Measurements from ENCODE around the gene SRP68. TPM values are rescaled to one million over a fixed set of nuclear protein-coding genes. Genes with fewer than 3 reads are reported as not detected.
"Not testable (repeated sequence)": the region's sequence is repeated elsewhere in the genome, so short reads cannot be mapped to it uniquely, and the experiment has no call there.

Gene SRP68
- total RNA-seq, 2 experiments from 2014 or later = 81.6 to 83.0 TPM

DNA sequence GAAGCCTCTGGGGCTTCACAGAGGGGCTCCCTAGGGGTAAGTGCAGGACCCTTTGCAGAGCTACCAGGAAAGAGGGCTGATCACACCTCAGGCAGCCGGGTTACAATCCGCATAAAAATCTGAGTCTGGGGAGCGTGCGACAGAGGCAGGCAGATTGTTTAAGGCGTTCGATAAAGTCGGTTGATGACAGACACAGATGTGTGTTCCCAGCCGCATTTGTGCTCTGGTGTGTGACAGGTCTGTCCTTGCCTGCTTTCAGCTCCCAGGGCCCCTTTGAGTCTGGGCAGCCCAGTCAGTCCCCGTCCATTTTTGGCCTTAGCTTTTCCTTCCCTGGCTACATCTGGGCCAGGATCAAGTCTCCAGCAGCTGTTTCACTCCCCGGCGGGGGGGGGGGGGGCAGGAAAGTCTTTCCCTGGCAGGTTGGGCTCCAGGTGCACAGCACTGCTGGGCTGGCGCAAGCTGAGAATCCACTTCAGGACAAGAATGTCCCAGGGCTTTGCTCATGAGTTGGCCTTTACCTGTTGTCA, 5.3 kb upstream of the SRP68 start:
- Mint-ChIP-seq H3K27me3 (peaks cover 55% of the 10 kb centered on the region), H3K27ac (no peak overlapping the region), H3K4me3 (peak overlapping the region; percentile 82), H3K4me1 (peaks cover 15% of the 10 kb centered on the region), H3K36me3 (peaks cover 1% of the 10 kb centered on the region), H3K9me3 (no peaks in the 10 kb centered on the region)
- POLR2A ChIA-PET = interaction anchor here (0.6 to 1.4 kb wide), 6 partner anchors 8 to 1993 kb away, joined by 3 to 9 read pairs (median 3); no protein-coding TSS in a partner anchor
- no peak for ATAC-seq (ENCODE audit: low read depth)
- DNase-seq = no peak

GRCh38 chr17:76076765-76077583, 4.7 kb upstream of the SRP68 start:
- H3K9me3 Mint-ChIP-seq = no peaks in the 10 kb centered on the region
- H3K36me3 Mint-ChIP-seq = peaks cover 1% of the 10 kb centered on the region
- peaks cover 55% of the 10 kb centered on the region for H3K27me3 Mint-ChIP-seq
- H3K4me1 Mint-ChIP-seq = peaks cover 16% of the 10 kb centered on the region
- DNase-seq (peak; percentile 65), ATAC-seq (ENCODE audit: low read depth) (peak; percentile 35)
- POLR2A ChIA-PET = interaction anchor here (0.5 to 1.4 kb wide), 6 partner anchors 8 to 1994 kb away, joined by 3 to 9 read pairs (median 3); partner anchors contain the start of gene LLGL2
- peak overlapping the region; percentile 65 for H3K27ac Mint-ChIP-seq
- peak overlapping the region; percentile 82 for H3K4me3 Mint-ChIP-seq

DNA sequence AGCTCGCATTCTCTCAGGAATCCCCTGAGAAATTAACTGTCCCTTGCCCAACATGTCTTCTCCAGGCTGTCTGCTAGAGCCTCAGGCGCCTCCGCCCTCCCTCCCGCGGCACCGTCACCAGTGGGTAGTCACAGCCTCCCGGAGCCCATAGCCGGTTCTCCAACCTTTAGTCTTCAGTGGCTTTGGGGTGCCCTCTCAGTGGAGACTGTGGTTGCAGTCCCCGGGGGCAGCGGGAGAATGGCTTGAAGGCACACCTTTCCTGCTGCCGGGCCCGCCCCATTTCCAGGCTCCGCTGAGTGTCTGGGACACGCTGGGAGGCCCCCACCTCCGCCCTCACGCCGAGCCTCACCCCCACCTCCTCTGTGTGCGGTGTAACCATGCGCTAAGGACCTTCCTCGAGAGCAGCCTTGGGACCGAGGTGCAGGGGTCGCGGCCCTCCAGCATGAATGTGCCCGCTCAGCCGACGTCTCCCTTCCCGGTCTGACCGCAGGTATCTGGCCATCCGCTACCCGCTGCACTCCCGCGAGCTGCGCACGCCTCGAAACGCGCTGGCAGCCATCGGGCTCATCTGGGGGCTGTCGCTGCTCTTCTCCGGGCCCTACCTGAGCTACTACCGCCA, 3.9 kb upstream of the SRP68 start:
- peaks cover 1% of the 10 kb centered on the region for H3K36me3 Mint-ChIP-seq
- H3K27me3 Mint-ChIP-seq = peaks cover 55% of the 10 kb centered on the region
- POLR2A ChIA-PET = interaction anchor here (0.5 to 1.4 kb wide), 4 partner anchors 9 to 551 kb away, joined by 3 read pairs; partner anchors contain the start of gene LLGL2
- H3K27ac Mint-ChIP-seq = no peak overlapping the region
- peaks cover 18% of the 10 kb centered on the region for H3K4me1 Mint-ChIP-seq
- ATAC-seq (ENCODE audit: low read depth) (no peak), DNase-seq (peak; percentile 40)
- H3K4me3 Mint-ChIP-seq = peak overlapping the region; percentile 82
- H3K9me3 Mint-ChIP-seq = no peaks in the 10 kb centered on the region

GRCh38 chr17:76075364-76076145, 3.2 kb upstream of the SRP68 start:
- peaks cover 24% of the 10 kb centered on the region for H3K4me1 Mint-ChIP-seq
- peaks cover 1% of the 10 kb centered on the region for H3K36me3 Mint-ChIP-seq
- H3K9me3 Mint-ChIP-seq = no peaks in the 10 kb centered on the region
- POLR2A ChIA-PET = interaction anchor here (1.3 kb wide), 1 partner anchor 179 kb away, joined by 3 read pairs; the partner anchor contains the start of gene TRIM65
- H3K27ac Mint-ChIP-seq = no peak overlapping the region
- H3K4me3 Mint-ChIP-seq = peak overlapping the region; percentile 82
- ATAC-seq (ENCODE audit: low read depth) = no peak
- DNase-seq = peak; percentile 39
- peaks cover 55% of the 10 kb centered on the region for H3K27me3 Mint-ChIP-seq

- peaks cover 55% of the 10 kb centered on the region for H3K27me3 Mint-ChIP-seq
- peaks cover 29% of the 10 kb centered on the region for H3K4me1 Mint-ChIP-seq
- ATAC-seq (ENCODE audit: low read depth) (no peak), DNase-seq (peak; percentile 40)
- H3K36me3 Mint-ChIP-seq = peaks cover 1% of the 10 kb centered on the region
- no peak within 1 kb of the TSS for H3K27ac Mint-ChIP-seq
- POLR2A ChIA-PET = interaction anchor here (1.3 kb wide), 1 partner anchor 178 kb away, joined by 3 read pairs; the partner anchor contains the start of gene TRIM65
- peak within 1 kb of the TSS; percentile 82 for H3K4me3 Mint-ChIP-seq
- H3K9me3 Mint-ChIP-seq = no peaks in the 10 kb centered on the region
These were observed 2.4 kb upstream of the SRP68 start, which contains the start of gene GALR2 for GRCh38 chr17:76074390-76075363. TSS of gene GALR2 (plus strand) at chr17:76074781. CDS start at chr17:76074884, 103 bp downstream.

DNA sequence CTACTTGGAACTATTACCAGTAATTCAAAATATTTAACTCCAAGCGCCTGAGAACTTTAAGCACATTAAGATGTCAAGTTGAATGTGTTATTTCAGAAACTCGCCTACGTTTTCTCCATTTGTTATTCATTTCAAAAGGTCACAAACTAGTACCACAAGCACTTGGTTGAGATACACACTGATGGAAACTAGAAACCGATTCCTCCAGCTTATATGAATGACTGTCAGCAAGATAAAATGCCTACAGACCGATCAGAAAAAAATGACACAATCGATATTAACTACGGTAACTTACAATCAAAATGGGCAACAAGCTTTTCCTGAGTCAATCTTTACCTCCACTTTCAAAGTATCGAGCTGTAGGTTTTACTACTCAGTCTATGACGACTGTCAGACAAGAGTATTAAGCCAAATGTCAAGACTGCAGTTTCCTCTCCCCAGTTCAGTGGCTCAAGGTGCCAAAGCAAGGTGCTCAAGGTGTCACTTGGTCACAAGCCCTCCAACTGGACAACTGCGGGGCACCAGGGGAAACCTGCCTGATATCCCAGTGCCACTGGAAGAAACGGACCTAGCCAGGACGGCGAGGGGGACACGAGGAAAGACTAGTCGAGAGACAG, 678 bp downstream of the SRP68 start:
- peaks cover 8% of the 10 kb centered on the region for H3K36me3 Mint-ChIP-seq
- POLR2A ChIA-PET = interaction anchor here (1.0 to 1.9 kb wide), 4 partner anchors 12 to 175 kb away, joined by 3 to 8 read pairs (median 4); partner anchors contain the start of gene TRIM65

DNA sequence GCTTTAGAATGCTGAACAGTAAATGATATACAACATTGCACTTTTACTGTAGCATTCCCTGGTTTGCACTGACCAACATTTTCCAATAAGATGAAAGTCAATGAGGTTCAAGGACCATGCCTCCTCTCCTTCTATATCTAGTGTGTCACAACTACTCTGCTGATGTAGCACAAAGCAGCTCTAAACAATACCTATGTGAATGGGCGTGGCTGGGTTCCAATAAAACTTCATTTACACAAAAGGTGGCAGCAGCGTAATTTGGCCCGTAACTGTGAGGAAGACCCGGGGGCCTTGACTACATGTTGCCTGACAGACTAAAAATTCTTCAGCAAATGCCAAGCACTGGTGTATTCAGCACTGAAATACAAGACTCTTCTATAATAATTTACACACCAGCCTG, 6.5 kb downstream of the SRP68 start:
- POLR2A ChIA-PET = interaction anchor here (0.5 to 0.7 kb wide), 2 partner anchors 262 to 306 kb away, joined by 3 to 5 read pairs; no protein-coding TSS in a partner anchor
- peaks cover 33% of the 10 kb centered on the region for H3K36me3 Mint-ChIP-seq
- no peaks in the 10 kb centered on the region for H3K9me3 Mint-ChIP-seq
- no peak overlapping the region for H3K4me3 Mint-ChIP-seq
- ATAC-seq (ENCODE audit: low read depth) (no peak), DNase-seq (no peak)
- peaks cover 14% of the 10 kb centered on the region for H3K4me1 Mint-ChIP-seq
- no peak overlapping the region for H3K27ac Mint-ChIP-seq
- no peaks in the 10 kb centered on the region for H3K27me3 Mint-ChIP-seq

More for the DNA sequence above, 678 bp downstream of the SRP68 start:
- Mint-ChIP-seq H3K9me3 (no peaks in the 10 kb centered on the region), H3K27me3 (peaks cover 28% of the 10 kb centered on the region), H3K27ac (peak overlapping the region; percentile 96), H3K4me1 (peaks cover 28% of the 10 kb centered on the region), H3K4me3 (peak overlapping the region; percentile 97)
- ATAC-seq (ENCODE audit: low read depth) = no peak
- DNase-seq = no peak

DNA sequence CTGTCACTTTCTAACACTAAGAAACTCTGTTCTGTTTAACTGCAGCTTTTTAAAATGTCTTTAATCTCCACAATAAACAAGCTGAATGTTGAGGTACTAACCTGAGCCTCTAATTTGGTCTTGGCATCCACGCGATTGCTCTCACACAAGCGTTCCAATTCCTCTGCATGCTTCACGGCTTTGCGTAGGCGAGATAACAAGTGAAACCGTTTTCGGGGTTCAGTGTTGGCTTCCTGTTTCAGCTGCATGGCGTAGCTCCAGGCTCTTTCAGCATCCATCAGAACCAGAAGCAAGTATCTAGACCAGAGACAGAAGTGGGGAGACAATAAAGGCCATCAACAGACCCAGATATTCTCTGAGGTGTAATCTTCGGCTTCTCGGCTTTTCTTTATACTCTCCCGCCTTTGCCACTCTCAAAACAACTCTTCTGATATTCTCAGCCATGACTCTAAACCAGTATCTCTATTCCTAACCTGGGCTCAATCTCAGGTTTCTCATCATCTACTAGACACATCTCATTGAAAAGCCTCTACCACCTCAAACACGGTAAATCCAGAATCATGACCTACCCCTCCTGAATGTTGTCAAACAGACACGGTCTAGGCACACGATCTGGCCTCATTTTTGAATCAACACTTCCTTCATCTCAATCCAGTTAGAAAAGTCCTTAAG, 8.3 kb downstream of the SRP68 start:
- POLR2A ChIA-PET = interaction anchor here (0.9 kb wide), 1 partner anchor 14 kb away, joined by 3 read pairs; no protein-coding TSS in a partner anchor
- no peak overlapping the region for H3K4me3 Mint-ChIP-seq
- H3K4me1 Mint-ChIP-seq = peaks cover 6% of the 10 kb centered on the region
- H3K36me3 Mint-ChIP-seq = peaks cover 40% of the 10 kb centered on the region
- ATAC-seq (ENCODE audit: low read depth) = no peak
- peak overlapping the region; percentile 52 for H3K27ac Mint-ChIP-seq
- no peaks in the 10 kb centered on the region for H3K9me3 Mint-ChIP-seq
- DNase-seq = no peak
- no peaks in the 10 kb centered on the region for H3K27me3 Mint-ChIP-seq

DNA sequence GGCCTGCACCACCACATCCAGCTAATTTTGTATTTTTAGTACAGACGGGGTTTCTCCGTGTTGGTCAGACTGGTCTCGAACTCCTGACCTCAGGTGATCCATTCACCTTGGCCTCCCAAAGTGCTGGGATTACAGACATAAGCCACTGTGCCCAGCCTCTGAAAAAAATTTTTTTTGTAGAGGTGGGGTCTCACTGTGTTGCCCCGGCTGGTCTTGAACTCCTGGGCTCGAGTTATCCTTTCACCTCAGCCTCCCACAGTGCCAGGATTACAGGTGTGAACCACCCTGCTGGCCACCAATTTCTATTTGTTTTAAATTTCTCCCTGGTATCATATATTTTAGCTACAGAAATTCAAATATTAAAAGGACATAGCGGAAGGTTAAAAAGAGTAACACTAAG, 14.1 kb downstream of the SRP68 start:
- DNase-seq; H3K27ac Mint-ChIP-seq; H3K4me3 Mint-ChIP-seq; H3K4me1 Mint-ChIP-seq; H3K9me3 Mint-ChIP-seq; H3K27me3 Mint-ChIP-seq; ATAC-seq (ENCODE audit: low read depth): not testable (repeated sequence)
- POLR2A ChIA-PET = interaction anchor here (0.7 kb wide), 1 partner anchor 154 kb away, joined by 3 read pairs; no protein-coding TSS in a partner anchor
- H3K36me3 Mint-ChIP-seq = peaks cover 30% of the 10 kb centered on the region

- no peaks in the 10 kb centered on the region for H3K27me3 Mint-ChIP-seq
- ATAC-seq (ENCODE audit: low read depth) (peak; percentile 50), DNase-seq (no peak)
- peaks cover 26% of the 10 kb centered on the region for H3K36me3 Mint-ChIP-seq
- no peak overlapping the region for H3K27ac Mint-ChIP-seq
- POLR2A ChIA-PET = interaction anchor here (1.3 kb wide), 1 partner anchor 42 kb away, joined by 4 read pairs; no protein-coding TSS in a partner anchor
- no peaks in the 10 kb centered on the region for H3K9me3 Mint-ChIP-seq
- no peak overlapping the region for H3K4me3 Mint-ChIP-seq
- no peaks in the 10 kb centered on the region for H3K4me1 Mint-ChIP-seq
These were observed 15.4 kb downstream of the SRP68 start for GRCh38 chr17:76056882-76057281.

DNA sequence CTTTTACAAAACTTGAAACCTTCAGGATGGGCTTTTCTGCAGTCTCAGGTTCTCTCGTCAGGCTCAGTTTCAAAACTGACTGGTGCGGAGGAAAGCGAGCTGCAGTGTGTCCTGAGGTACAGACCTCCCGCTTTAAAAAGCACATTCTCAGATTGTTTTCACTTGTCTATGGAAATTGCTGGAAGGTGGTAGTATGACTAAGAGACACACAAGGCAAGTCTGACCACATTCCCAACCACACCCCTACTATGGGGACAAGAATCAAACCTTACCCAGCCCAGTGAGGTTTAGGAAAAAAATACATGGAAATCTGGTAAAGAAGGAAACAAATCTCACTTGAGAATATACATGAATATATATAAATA, 18.2 kb downstream of the SRP68 start:
- H3K36me3 Mint-ChIP-seq = peaks cover 26% of the 10 kb centered on the region

More for the DNA sequence above, 18.2 kb downstream of the SRP68 start:
- no peaks in the 10 kb centered on the region for H3K9me3 Mint-ChIP-seq
- H3K27me3 Mint-ChIP-seq = no peaks in the 10 kb centered on the region
- DNase-seq = no peak
- H3K4me3 Mint-ChIP-seq = no peak overlapping the region
- ATAC-seq (ENCODE audit: low read depth) = no peak
- POLR2A ChIA-PET = no interaction called here
- no peaks in the 10 kb centered on the region for H3K4me1 Mint-ChIP-seq
- no peak overlapping the region for H3K27ac Mint-ChIP-seq

Measured in activated naive CD8-positive, alpha-beta T cell treated with anti-CD3 and anti-CD28 coated beads, Interleukin-2, amount 10 ng/mL, durations not matched to agents 7 days and 5 days (primary cell).